Gastrocnemius medialis (tissue), 4 donors: ENCODE data around the gene SYCN.

Experiments
- POLR2A ChIP-seq, 2 donors: fragments of 450-650 bp; IDR thresholded peaks; one replicate each; pipeline ENCODE4 v1.6.1; 2017; ENCODE audit warnings: antibody characterized with exemption in 2 of 2, mild to moderate bottlenecking in 2 of 2, moderate library complexity in 2 of 2
- TF ChIP-seq, protein P1 (sequence below), 5 experiments: fragments of 450-650 bp in 3 of 5; fragments of 200-600 bp in 2 of 5; sonication (generic) in 2 of 5; IDR thresholded peaks in 4 of 5; conservative IDR thresholded peaks in 1 of 5; 1 replicate in 4 of 5; 2 replicates in 1 of 5; pipeline ENCODE4 v1.5.1; 2016 to 2019; ENCODE audit warnings: antibody characterized with exemption in 5 of 5, mild to moderate bottlenecking in 3 of 5, moderate library complexity in 3 of 5

GRCh38 chr19:39173502-39173991 lies 30.5 kb downstream of the SYCN start:
- no peak for TF ChIP-seq POLR2A (IDR thresholded peaks at IDR 0.05)
- TF ChIP-seq, protein P1, sequence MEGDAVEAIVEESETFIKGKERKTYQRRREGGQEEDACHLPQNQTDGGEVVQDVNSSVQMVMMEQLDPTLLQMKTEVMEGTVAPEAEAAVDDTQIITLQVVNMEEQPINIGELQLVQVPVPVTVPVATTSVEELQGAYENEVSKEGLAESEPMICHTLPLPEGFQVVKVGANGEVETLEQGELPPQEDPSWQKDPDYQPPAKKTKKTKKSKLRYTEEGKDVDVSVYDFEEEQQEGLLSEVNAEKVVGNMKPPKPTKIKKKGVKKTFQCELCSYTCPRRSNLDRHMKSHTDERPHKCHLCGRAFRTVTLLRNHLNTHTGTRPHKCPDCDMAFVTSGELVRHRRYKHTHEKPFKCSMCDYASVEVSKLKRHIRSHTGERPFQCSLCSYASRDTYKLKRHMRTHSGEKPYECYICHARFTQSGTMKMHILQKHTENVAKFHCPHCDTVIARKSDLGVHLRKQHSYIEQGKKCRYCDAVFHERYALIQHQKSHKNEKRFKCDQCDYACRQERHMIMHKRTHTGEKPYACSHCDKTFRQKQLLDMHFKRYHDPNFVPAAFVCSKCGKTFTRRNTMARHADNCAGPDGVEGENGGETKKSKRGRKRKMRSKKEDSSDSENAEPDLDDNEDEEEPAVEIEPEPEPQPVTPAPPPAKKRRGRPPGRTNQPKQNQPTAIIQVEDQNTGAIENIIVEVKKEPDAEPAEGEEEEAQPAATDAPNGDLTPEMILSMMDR (IDR thresholded peaks at IDR 0.05 in 4 of 5, conservative IDR thresholded peaks at IDR 0.05 in 1 of 5) = no peak
